Measurements from ENCODE around the gene OSBPL8.
"Not testable (repeated sequence)": the region's sequence is repeated elsewhere in the genome, so short reads cannot be mapped to it uniquely, and the experiment has no call there.

The OSBPL8 gene

DNA sequence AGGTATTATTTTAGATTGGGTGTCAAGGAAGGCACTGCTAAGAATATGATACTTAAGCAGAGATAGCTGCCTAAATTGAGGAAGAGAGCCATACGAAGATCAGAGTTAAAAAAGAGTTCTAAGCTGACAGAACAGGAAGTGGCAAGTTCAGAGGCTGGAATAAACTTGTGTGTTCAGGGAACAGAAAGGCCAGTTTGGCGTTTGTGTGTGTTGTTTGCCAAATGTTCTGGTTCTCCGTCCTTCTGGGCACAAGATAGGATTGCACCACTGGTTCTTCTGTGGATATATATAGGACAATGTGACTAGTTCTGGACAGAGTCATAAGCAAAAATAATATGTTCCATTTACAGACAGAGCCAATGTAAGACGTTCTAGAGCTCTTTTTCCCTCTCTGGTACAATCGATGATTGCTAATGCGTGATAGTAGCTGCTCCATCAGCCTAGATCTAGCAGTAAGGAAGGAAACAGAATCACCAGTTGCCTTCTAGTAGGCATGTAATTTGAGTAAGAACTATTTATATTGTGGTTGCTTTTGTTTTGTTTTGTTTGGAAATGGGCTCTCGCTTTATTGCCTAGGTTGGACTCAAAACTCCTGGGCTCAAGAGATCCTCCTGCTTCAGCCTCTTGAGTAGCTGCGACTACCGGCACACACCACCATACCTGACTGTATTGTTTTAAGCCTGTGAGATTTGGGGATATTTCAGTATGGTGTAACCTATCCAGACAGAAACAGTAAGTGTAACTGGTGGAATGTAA, 218.7 kb downstream of the OSBPL8 start:
- H3K4me3 Mint-ChIP-seq = no peak overlapping the region
- H3K9me3 Mint-ChIP-seq = no peaks in the 10 kb centered on the region
- H3K36me3 Mint-ChIP-seq (ENCODE audit: low read depth) = no peaks in the 10 kb centered on the region
- H3K4me1 Mint-ChIP-seq (ENCODE audit: low read depth) = no peaks in the 10 kb centered on the region
- no peaks in the 10 kb centered on the region for H3K27me3 Mint-ChIP-seq (ENCODE audit: low read depth)
- no peak overlapping the region for H3K27ac Mint-ChIP-seq

- Mint-ChIP-seq H3K36me3 (ENCODE audit: low read depth) (no peaks in the 10 kb centered on the region), H3K27me3 (ENCODE audit: low read depth) (no peaks in the 10 kb centered on the region), H3K27ac (no peak overlapping the region), H3K9me3 (no peaks in the 10 kb centered on the region), H3K4me3 (no peak overlapping the region), H3K4me1 (ENCODE audit: low read depth) (no peaks in the 10 kb centered on the region)
Observed at GRCh38 chr12:76337583-76337982, 222.0 kb downstream of the OSBPL8 start.

DNA sequence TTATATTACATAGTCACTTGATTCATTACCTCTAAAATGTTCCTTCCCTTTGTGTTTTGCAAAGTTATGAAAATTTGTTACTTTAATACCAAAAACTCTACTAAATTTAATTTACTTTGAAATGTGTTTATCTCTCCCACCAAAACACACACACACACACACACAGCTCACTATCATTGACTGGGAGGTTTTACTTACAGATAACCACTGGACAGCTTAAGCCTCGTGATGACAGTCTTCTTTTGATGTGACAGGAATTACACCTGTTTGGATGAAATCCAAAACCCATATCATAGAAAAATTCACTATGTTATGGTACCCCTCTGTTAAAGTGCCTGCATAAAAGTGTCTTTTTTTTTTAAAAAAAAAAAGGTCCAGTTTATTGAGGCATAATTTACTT, 227.0 kb downstream of the OSBPL8 start:
- no peak overlapping the region for H3K4me3 Mint-ChIP-seq
- H3K4me1 Mint-ChIP-seq (ENCODE audit: low read depth) = no peaks in the 10 kb centered on the region
- no peak overlapping the region for H3K27ac Mint-ChIP-seq
- H3K36me3 Mint-ChIP-seq (ENCODE audit: low read depth) = no peaks in the 10 kb centered on the region
- H3K9me3 Mint-ChIP-seq = no peaks in the 10 kb centered on the region
- peaks cover 9% of the 10 kb centered on the region for H3K27me3 Mint-ChIP-seq (ENCODE audit: low read depth)

GRCh38 chr12:76329606-76330005, 230.0 kb downstream of the OSBPL8 start:
- Mint-ChIP-seq H3K27ac (no peak overlapping the region), H3K27me3 (ENCODE audit: low read depth) (peaks cover 9% of the 10 kb centered on the region), H3K36me3 (ENCODE audit: low read depth) (no peaks in the 10 kb centered on the region), H3K4me1 (ENCODE audit: low read depth) (no peaks in the 10 kb centered on the region), H3K9me3 (peaks cover 5% of the 10 kb centered on the region), H3K4me3 (no peak overlapping the region)

- Mint-ChIP-seq H3K27ac (no peak overlapping the region), H3K36me3 (ENCODE audit: low read depth) (no peaks in the 10 kb centered on the region), H3K4me1 (ENCODE audit: low read depth) (no peaks in the 10 kb centered on the region), H3K27me3 (ENCODE audit: low read depth) (peaks cover 9% of the 10 kb centered on the region), H3K9me3 (peaks cover 5% of the 10 kb centered on the region), H3K4me3 (no peak overlapping the region)
Observed at GRCh38 chr12:76329159-76329558, 230.4 kb downstream of the OSBPL8 start.

DNA sequence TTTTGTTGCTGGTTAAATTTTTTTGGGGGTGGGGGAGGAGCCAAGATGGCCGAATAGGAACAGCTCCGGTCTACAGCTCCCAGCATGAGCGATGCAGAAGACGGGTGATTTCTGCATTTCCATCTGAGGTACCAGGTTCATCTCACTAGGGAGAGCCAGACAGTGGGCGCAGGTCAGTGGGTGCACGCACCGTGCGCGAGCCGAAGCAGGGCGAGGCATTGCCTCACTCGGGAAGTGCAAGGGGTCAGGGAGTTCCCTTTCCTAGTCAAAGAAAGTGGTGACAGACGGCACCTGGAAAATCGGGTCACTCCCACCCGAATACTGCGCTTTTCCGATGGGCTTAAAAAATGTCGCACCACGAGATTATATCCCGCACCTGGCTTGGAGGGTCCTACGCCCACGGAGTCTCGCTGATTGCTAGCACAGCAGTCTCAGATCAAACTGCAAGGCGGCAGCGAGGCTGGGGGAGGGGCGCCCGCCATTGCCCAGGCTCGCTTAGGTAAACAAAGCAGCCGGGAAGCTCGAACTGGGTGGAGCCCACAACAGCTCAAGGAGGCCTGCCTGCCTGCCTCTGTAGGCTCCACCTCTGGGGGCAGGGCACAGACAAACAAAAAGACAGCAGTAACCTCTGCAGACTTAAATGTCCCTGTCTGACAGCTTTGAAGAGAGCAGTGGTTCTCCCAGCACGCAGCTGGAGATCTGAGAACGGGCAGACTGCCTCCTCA, 239.8 kb downstream of the OSBPL8 start:
- H3K27me3 Mint-ChIP-seq (ENCODE audit: low read depth); H3K4me1 Mint-ChIP-seq (ENCODE audit: low read depth); H3K27ac Mint-ChIP-seq; H3K4me3 Mint-ChIP-seq; H3K36me3 Mint-ChIP-seq (ENCODE audit: low read depth); H3K9me3 Mint-ChIP-seq: not testable (repeated sequence)

DNA sequence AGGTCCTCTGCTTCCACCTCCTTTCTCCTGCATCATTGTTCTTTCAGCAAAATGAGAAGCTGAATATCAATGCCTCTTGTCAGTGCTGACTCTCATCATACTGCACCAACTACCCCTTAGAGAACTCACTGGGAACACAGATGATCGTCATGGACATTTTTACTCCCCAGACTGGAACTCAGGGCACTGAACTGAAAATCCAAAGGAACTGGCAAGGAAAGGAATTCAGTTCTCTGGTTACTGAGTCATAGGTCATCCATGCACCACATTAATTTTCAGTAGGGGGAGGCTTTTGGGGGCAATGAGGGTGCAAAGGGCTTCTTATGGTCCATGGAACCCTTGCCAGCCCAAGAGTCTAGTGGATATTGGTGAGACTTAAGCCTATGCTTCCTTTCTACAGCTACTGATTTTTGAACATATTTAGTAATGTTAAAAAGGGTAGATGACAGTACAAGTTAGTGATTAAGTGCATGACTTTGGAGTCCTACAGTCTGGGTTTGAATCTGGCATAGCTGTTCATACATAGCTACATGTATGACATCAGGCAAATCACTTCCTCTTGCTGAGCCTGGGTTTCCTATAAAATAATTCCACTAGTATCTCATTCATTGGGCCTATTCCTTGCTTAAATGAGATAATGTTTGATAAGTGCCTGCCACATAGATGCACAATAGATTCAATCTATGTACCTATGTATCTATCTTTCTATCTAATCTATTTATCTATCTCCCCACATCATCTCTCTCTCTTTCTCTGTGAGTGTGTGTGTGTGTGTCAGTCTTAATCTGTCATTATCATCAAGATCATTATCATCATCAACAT, 240.6 kb downstream of the OSBPL8 start:
- Mint-ChIP-seq H3K9me3 (no peaks in the 10 kb centered on the region), H3K27me3 (ENCODE audit: low read depth) (peaks cover 3% of the 10 kb centered on the region), H3K36me3 (ENCODE audit: low read depth) (no peaks in the 10 kb centered on the region), H3K4me1 (ENCODE audit: low read depth) (no peaks in the 10 kb centered on the region), H3K27ac (no peak overlapping the region), H3K4me3 (no peak overlapping the region)

- Mint-ChIP-seq H3K4me1 (ENCODE audit: low read depth) (no peaks in the 10 kb centered on the region), H3K36me3 (ENCODE audit: low read depth) (no peaks in the 10 kb centered on the region), H3K9me3 (no peaks in the 10 kb centered on the region)
Observed at GRCh38 chr12:76317976-76318375, 241.6 kb downstream of the OSBPL8 start.

GRCh38 chr12:76316468-76316867, 243.1 kb downstream of the OSBPL8 start:
- H3K36me3 Mint-ChIP-seq (ENCODE audit: low read depth) = no peaks in the 10 kb centered on the region
- H3K4me3 Mint-ChIP-seq = no peak overlapping the region
- no peaks in the 10 kb centered on the region for H3K4me1 Mint-ChIP-seq (ENCODE audit: low read depth)
- no peak overlapping the region for H3K27ac Mint-ChIP-seq
- H3K9me3 Mint-ChIP-seq = no peaks in the 10 kb centered on the region
- peaks cover 3% of the 10 kb centered on the region for H3K27me3 Mint-ChIP-seq (ENCODE audit: low read depth)

More at GRCh38 chr12:76317976-76318375, 241.6 kb downstream of the OSBPL8 start:
- H3K27me3 Mint-ChIP-seq (ENCODE audit: low read depth) = peaks cover 3% of the 10 kb centered on the region
- no peak overlapping the region for H3K27ac Mint-ChIP-seq
- no peak overlapping the region for H3K4me3 Mint-ChIP-seq

DNA sequence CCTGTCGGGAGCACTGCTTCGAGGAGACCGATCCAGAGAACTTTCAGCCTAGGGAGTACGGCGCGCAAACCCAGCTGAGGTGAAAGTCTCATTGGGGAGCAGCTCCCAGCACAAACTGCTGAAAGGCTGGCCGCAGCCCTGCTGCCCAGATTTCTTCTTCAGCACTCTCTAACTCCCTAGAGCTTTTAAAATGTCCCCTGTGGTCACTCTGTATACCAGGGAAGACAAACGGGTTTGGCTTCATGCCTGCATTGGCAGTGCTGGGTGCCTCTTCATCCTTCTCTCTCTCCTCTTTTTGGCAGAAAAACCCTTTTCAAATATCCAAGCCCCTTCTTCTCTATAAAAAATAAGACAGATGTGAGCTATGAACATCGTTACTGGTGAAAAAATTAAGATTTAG, 246.3 kb downstream of the OSBPL8 start:
- no peaks in the 10 kb centered on the region for H3K4me1 Mint-ChIP-seq (ENCODE audit: low read depth)
- no peak overlapping the region for H3K27ac Mint-ChIP-seq
- H3K4me3 Mint-ChIP-seq = no peak overlapping the region
- H3K9me3 Mint-ChIP-seq = no peaks in the 10 kb centered on the region
- H3K36me3 Mint-ChIP-seq (ENCODE audit: low read depth) = no peaks in the 10 kb centered on the region
- peaks cover 3% of the 10 kb centered on the region for H3K27me3 Mint-ChIP-seq (ENCODE audit: low read depth)

DNA sequence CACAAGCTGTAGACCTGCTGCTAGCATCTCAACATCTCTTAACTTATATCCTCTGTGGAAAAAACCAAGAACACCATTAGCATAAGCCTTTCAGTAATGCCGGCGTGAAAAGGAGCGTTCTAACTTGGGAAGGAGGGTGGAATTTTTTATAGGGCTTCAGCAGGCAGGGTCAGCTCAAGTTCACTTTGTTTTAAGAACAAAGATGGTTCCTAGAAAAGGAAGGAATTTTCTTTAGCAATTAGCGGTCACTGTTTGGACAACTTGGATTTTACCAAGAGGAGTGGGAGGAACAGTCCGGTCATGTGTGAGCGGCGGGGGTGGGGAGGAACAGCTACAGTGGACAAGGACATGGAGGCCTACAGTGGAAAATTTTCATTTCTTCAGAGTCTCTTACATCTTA, 247.3 kb downstream of the OSBPL8 start:
- Mint-ChIP-seq H3K4me1 (ENCODE audit: low read depth) (no peaks in the 10 kb centered on the region), H3K27ac (no peak overlapping the region), H3K9me3 (no peaks in the 10 kb centered on the region), H3K27me3 (ENCODE audit: low read depth) (peaks cover 3% of the 10 kb centered on the region), H3K36me3 (ENCODE audit: low read depth) (no peaks in the 10 kb centered on the region), H3K4me3 (no peak overlapping the region)

- no peak overlapping the region for H3K27ac Mint-ChIP-seq
- H3K27me3 Mint-ChIP-seq (ENCODE audit: low read depth) = peaks cover 3% of the 10 kb centered on the region
- no peaks in the 10 kb centered on the region for H3K36me3 Mint-ChIP-seq (ENCODE audit: low read depth)
- H3K4me3 Mint-ChIP-seq = no peak overlapping the region
- H3K9me3 Mint-ChIP-seq = no peaks in the 10 kb centered on the region
- no peaks in the 10 kb centered on the region for H3K4me1 Mint-ChIP-seq (ENCODE audit: low read depth)
Observed at GRCh38 chr12:76311796-76312195, 247.8 kb downstream of the OSBPL8 start.

DNA sequence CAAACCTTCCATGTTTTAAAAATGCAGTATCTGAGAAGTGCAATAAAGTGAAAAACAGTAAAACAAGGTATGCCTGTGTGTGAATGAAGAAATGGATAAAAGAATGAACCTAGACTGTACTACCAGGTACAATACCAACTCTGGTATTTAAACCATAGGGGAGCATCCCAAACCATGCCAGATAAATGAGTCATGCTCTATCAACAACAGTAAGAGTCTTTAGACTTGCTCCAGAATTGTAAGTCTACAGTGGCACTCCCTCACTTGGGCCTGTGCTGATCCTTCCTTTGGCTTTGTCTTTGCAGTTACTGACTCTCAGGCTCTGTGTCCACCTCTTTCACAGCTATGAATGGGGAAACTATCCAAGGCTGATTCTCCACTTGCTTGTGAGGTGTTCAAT, 249.5 kb downstream of the OSBPL8 start:
- Mint-ChIP-seq H3K27me3 (ENCODE audit: low read depth) (peaks cover 3% of the 10 kb centered on the region), H3K27ac (no peak overlapping the region), H3K36me3 (ENCODE audit: low read depth) (no peaks in the 10 kb centered on the region), H3K4me1 (ENCODE audit: low read depth) (no peaks in the 10 kb centered on the region), H3K4me3 (no peak overlapping the region), H3K9me3 (no peaks in the 10 kb centered on the region)

GRCh38 chr12:76308866-76309265, 250.7 kb downstream of the OSBPL8 start:
- no peak overlapping the region for H3K27ac Mint-ChIP-seq
- H3K9me3 Mint-ChIP-seq = no peaks in the 10 kb centered on the region
- H3K27me3 Mint-ChIP-seq (ENCODE audit: low read depth) = no peaks in the 10 kb centered on the region

DNA sequence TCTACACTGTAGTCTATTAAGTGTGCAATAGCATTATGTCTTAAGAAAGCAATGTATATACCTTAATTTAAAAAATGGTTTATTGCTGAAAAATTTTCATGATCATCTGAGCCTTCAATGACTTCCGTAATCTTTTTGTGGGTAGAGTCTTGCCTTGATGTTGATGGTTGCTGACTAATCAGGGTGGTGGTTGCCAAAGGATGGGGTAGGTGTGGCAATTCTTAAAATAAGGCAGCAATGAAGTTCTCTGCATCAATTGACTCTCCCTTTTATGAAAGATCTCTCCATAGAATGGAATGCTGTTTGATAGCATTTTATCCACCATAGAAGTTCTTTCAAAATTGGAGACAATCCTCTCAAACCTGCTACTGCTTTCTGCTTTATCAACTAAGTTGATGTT, 252.5 kb downstream of the OSBPL8 start:
- Mint-ChIP-seq H3K4me1 (ENCODE audit: low read depth) (no peaks in the 10 kb centered on the region), H3K27me3 (ENCODE audit: low read depth) (no peaks in the 10 kb centered on the region), H3K27ac (no peak overlapping the region), H3K36me3 (ENCODE audit: low read depth) (no peaks in the 10 kb centered on the region), H3K4me3 (no peak overlapping the region), H3K9me3 (no peaks in the 10 kb centered on the region)

More at GRCh38 chr12:76308866-76309265, 250.7 kb downstream of the OSBPL8 start:
- Mint-ChIP-seq H3K36me3 (ENCODE audit: low read depth) (no peaks in the 10 kb centered on the region), H3K4me3 (no peak overlapping the region), H3K4me1 (ENCODE audit: low read depth) (no peaks in the 10 kb centered on the region)
